Mesenteric fat pad (tissue), 1 donor: ENCODE measurements around the gene SPAG5. TPM values are rescaled to one million over a fixed set of nuclear protein-coding genes. Genes with fewer than 3 reads are reported as not detected.

Experiments used
- DNase-seq: peaks from one replicate; pipeline ENCODE4 v3.0.0-alpha.2; 2020; ENCODE audit warnings: low spot score
- total RNA-seq: library from RNA; stranded (reverse); fragmentation: NEBNext Ultra II Directional; extraction: Animal tissue kit (Norgen Biotek cat#: 25700); gene quantifications from one replicate; pipeline ENCODE4 v1.2.1, GENCODE V29; 2021
- donor health status: DM: yes; HTN: yes; CAD: no.

SPAG5 gene
- total RNA-seq, 1 donor from 2014 or later, result 3.1 TPM

DNA sequence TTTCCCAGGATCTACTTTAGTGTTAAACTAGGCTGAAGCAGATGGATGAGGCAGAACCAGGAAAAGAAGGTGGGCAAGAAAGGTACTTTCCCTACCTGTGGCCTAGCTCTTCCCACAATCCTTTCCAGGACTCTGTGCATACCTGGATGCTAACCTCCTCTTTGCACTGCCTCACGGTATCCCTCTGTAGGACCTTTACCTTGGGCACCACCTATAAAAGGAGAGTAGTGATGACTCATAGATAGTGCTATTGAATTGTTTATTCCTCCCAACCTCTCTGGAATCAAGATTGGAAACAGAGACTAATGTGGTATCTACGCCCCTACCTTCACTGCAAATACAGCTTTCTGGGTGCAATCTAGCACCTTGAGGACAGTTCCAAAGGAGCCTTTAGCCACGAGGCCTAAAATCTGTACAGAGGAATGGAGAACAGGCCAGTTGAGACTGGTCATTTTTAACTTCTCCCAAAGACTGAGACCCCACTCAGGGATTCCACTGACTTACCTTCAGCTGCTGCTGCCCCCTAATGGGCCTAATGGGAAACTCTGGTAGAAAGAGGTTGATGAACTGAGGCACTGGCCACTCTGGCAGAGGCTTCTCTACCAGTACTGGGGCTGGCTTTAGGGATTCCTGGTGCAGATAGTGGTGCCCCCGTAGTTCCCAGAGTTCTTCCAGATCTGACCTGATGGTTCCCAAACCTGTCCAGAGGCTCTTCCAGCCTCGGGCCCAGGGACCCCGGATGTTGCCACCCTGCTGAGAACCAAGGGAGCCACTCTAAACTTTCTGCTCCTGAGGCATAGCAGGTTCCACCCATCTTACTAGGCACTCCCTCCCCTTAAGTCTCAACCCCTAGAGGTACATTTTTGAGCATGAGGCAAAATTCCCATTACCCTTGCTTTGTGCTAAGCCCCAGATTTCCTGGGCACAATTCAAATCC is 14.4 kb upstream of the SPAG5 start:
- DNase-seq, result peak; percentile 47

DNA sequence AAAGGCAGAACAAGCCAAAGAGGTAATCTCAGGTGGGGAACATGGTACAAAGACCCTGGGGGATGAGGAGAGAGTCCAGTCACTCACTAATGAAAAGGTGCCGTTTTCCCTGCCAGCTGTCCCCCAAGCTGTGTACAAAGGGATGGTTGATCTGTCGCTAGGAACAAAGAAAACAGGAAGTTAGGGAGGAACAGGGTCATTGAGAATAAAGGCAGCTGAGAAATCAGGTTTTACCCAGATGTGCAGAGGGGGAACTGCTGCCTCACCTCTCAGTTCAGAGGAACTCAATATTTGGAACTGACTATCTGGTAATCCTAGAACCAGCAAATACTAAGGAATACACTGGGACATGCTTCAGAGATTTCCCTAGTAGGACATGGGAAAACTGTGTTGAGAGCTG is 13.7 kb upstream of the SPAG5 start:
- no peak for DNase-seq

DNA sequence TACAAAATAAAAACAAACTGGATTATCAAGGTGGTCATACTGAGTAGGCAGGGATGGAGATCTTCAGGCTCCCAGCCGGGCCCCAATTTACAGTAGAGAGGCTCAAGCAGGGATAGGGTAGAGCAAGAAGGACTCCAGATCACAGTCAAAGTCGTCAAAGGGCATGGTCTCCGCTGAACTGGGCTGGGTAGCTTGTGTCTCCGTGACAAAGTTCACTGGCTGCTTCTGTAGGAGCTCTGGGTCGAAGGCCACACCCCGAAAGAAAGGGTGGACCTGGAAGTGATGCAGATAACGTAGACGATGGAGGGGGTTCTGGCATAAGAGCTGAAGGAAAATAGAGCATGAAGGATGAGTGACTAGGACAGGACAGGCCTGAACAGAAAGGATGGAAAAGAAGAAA is 11.6 kb upstream of the SPAG5 start:
- peak; percentile 73 for DNase-seq

DNA sequence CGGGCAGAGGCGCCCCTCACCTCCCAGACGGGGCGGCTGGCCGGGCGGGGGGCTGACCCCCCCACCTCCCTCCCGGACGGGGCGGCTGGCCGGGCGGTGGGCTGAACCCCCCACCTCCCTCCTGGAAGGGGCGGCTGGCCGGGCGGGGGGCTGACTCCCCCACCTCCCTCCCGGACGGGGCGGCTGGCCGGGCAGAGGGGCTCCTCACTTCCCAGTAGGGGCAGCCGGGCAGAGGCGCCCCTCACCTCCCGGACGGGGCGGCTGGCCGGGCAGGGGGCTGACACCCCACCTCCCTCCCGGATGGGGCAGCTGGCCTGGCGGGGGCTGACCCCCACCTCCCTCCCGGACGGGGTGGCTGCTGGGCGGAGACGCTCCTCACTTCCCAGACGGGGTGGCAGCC is 5.2 kb upstream of the SPAG5 start:
- DNase-seq, result peak; percentile 20

DNA sequence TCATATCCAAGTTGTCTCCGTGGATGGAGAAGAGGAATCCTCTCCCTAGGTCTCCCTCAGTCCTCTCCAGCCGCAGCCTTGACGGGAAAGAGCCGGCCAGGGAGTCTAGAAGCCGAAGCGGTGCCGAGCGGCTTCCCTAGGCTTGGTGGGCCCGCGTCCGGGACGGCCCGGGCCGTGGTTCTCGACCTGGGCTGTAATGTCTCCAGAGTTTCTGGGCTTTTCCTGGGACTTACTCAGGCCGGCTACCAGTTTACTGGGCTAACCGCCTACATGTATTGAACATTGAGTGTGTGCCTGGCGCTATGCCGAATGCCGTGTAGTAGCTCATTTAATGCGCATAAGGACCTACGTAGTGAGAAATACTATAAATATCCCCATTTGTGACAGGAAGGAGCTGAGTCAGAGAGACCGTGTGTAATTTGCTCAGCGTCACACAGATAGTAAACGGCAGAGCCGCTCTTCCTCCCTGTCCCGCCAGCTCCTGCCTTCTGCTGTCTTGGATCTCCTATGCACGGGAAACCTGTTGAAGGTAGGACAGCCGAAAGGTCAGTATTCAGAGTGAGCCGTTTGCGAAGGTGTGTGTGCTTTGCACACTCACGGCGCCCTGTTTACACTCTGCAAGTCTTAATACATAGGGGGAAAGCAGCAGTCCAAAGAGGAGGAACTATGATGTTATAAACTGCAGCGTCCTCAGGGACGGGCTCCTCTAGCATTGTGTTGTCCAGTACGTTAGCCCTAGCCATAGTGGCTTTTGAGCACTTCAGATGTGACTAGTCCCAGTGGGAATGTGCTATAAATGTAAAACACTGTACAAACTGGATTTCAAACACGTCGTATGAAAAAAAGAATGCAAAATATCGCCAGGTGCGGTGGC is 723 bp upstream of the SPAG5 start:
- DNase-seq, result peak; percentile 89

DNA sequence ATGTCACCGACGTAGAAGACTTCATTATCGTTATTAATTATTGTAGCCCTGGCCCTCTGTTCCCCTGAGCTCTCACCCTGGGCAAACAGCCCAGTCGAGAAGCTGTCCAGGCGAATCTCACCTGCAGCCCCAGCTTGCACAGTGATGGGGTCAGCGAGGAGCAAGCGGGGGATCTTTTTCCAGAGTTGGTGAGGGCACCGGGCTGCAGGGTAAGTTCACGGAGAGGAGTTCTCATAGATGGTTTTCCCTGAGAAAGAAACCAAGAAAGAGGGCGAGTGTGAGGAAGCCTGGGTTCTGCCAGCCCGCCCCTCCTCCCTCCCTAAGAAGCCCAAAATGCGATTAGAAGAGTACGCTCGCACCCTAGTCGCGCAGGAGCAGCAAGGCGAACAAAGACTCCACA is 436 bp downstream of the SPAG5 start:
- peak; percentile 62 for DNase-seq

- DNase-seq, result no peak
Observed at GRCh38 chr17:28597606-28598383, 1.0 kb downstream of the SPAG5 start.

DNA sequence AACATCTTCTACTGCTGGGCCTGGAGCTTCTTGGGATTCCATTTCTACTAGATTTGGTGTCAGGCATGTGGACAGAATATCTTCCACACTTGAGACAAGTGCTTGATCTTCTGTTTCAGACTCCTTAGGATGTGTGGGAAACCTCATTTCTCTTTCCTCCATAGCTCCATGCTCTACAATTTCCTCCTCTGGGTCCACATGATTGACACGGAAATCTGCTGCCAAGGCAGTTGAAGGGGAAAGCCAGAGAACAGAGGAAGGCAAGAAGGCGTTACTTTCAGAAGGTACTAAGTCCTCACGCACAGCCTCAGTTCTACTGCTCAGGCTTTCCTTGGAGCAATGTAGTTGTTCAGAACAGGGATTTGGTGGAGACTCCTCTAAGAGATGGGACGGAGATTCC is 6.6 kb downstream of the SPAG5 start:
- no peak for DNase-seq

DNA sequence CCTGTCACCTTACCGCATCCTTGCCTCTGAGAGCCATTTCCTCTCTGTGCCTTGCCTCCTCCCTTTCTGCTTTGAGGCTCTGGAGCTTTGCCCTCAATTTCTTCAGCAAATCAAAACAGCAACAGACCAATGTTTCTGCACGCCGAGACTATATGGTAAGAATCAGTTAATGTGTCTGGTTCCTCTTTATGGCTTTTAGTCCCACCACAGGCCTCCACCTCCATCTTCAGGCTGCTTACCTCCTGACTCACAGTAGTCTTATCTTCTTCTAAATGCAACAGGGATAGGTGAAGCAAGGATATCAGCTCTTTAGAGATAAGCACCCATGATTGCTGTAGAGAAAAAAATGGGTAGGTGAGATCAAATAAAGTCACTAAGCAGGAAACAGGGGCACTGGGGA is 13.0 kb downstream of the SPAG5 start:
- no peak for DNase-seq

GRCh38 chr17:28584434-28584833 is 14.4 kb downstream of the SPAG5 start:
- DNase-seq, result no peak

GRCh38 chr17:28582513-28582912 is 16.3 kb downstream of the SPAG5 start:
- no peak for DNase-seq

- no peak for DNase-seq
Observed at GRCh38 chr17:28580959-28581358, 17.9 kb downstream of the SPAG5 start.

DNA sequence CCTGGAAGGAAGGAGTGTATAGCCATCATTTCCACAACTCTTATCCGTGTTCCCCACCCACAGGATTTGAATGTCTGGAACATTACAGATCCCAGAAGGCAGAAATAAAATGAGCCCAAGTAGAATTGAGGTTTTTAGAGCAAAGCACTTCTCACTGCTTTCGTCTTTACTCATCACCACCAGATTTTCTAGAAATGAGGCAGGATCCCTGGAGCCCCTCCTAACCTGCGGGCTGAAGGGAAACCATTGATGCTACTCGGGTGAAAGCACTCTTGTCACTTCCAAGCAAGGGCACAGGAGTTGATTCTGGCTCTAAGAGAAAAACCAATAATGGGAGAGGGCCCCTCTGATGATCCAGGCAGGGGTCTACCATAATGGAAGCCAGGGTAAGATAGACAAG is 19.3 kb downstream of the SPAG5 start:
- DNase-seq, result no peak

- DNase-seq, result peak; percentile 62
Observed at GRCh38 chr17:28578246-28579195, 20.3 kb downstream of the SPAG5 start.

- DNase-seq, result no peak
Observed at GRCh38 chr17:28577466-28577824, 21.4 kb downstream of the SPAG5 start.

GRCh38 chr17:28576758-28577465 is 21.9 kb downstream of the SPAG5 start, which contains the start of gene ALDOC:
TSS of gene ALDOC (minus strand) at chr17:28576895. CDS start at chr17:28575532, 1,363 bp downstream.
- peak; percentile 97 for DNase-seq

GRCh38 chr17:28576016-28576415 is 22.8 kb downstream of the SPAG5 start:
- peak; percentile 86 for DNase-seq

DNA sequence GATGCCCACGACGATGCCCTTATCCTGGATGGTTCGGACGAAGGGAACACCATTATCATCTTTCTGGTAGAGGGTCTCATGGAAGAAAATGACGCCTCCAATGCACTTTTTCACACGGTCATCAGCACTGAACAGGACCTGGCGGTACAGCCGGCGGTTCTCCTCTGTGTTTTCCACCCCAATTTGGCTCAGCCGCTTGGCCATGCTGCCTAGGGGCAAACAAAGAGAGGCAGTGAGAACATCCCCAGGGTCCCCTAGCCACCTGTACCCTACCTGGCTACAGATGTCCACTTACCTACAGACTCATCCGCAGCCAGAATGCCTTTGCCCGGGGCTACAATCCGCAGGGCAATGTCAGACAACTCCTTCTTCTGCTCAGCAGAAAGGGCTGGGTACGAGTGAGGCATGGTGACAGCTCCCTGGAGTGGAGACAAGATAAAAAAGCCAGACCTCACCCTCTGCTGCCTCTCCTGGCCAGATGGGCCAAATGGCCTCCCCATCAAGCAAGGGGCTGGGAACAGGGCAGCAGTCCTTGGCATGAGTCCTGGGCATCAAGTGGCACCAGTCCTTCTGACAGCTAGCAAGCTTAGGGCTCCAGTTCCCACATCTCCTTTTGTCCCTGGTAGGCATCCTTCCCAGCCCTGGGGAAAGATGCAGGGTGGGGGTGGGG is 23.6 kb downstream of the SPAG5 start:
- DNase-seq, result peak; percentile 80

DNA sequence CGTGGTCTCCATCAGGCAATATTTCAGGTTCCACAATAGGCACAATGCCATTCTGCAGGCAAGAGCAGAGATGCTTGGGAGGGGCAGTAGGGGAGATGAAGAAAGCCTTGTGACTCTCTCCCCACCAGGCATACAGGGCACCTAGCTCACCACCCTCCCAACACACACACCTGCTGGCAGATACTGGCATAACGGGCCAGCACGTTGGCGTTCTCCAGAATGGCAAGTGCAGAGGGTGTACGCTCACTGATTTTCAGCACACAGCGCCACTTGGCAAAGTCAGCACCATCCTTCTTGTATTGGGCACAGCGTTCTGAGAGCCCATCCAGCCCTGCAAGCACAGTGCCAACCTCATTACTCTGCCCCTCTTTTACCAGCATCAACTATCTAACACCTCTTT is 24.3 kb downstream of the SPAG5 start:
- peak; percentile 76 for DNase-seq
